ENCODE data around the gene CFD. TPM values are rescaled to one million over a fixed set of nuclear protein-coding genes. Genes with fewer than 3 reads are reported as not detected.

Gene CFD
- total and polyA plus RNA-seq, 11 donors: 24.2 to 586 (median 103) TPM

- H3K4me3 ChIP-seq: no peak overlapping the region
- no peak overlapping the region for H3K27ac ChIP-seq
- H3K36me3 ChIP-seq: no peaks in the 10 kb centered on the region
- H3K4me1 ChIP-seq: peaks cover 0 to 27% (median 10%) of the 10 kb centered on the region in 12 donors
- no peak for TF ChIP-seq POLR2A (IDR thresholded peaks at IDR 0.05)
- TF ChIP-seq, protein P1, sequence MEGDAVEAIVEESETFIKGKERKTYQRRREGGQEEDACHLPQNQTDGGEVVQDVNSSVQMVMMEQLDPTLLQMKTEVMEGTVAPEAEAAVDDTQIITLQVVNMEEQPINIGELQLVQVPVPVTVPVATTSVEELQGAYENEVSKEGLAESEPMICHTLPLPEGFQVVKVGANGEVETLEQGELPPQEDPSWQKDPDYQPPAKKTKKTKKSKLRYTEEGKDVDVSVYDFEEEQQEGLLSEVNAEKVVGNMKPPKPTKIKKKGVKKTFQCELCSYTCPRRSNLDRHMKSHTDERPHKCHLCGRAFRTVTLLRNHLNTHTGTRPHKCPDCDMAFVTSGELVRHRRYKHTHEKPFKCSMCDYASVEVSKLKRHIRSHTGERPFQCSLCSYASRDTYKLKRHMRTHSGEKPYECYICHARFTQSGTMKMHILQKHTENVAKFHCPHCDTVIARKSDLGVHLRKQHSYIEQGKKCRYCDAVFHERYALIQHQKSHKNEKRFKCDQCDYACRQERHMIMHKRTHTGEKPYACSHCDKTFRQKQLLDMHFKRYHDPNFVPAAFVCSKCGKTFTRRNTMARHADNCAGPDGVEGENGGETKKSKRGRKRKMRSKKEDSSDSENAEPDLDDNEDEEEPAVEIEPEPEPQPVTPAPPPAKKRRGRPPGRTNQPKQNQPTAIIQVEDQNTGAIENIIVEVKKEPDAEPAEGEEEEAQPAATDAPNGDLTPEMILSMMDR (IDR thresholded peaks at IDR 0.05): no peak
- H3K9me3 ChIP-seq: no peaks in the 10 kb centered on the region
- WGBS, 4 donors: 57 to 79% (median 62%) methylated on average over 9 to 12 of the region's 12 CpGs
- intact Hi-C loops (cut with DNase I): no loop called here
- ATAC-seq: no peak
- H3K27me3 ChIP-seq: peaks cover 11 to 31% (median 23%) of the 10 kb centered on the region in 9 donors
- no peak for DNase-seq
These were observed 35.8 kb upstream of the CFD start for GRCh38 chr19:823565-824121.

- DNase-seq (no peak), ATAC-seq (no peak)
- Histone ChIP-seq H3K4me3 (no peak overlapping the region), H3K27me3 (peaks cover 11 to 35% (median 23%) of the 10 kb centered on the region in 9 donors), H3K27ac (no peak overlapping the region), H3K36me3 (no peaks in the 10 kb centered on the region), H3K4me1 (peaks cover 0 to 27% (median 10%) of the 10 kb centered on the region in 12 donors), H3K9me3 (no peaks in the 10 kb centered on the region)
- 68 to 74% (median 68%) methylated on average over 15 of the region's 15 CpGs for WGBS, 4 donors
- TF ChIP-seq, protein P1 (IDR thresholded peaks at IDR 0.05): no peak
- no peak for TF ChIP-seq POLR2A (IDR thresholded peaks at IDR 0.05)
- intact Hi-C loops (cut with DNase I): no loop called here
These were observed 34.6 kb upstream of the CFD start for GRCh38 chr19:824885-825284.

DNA sequence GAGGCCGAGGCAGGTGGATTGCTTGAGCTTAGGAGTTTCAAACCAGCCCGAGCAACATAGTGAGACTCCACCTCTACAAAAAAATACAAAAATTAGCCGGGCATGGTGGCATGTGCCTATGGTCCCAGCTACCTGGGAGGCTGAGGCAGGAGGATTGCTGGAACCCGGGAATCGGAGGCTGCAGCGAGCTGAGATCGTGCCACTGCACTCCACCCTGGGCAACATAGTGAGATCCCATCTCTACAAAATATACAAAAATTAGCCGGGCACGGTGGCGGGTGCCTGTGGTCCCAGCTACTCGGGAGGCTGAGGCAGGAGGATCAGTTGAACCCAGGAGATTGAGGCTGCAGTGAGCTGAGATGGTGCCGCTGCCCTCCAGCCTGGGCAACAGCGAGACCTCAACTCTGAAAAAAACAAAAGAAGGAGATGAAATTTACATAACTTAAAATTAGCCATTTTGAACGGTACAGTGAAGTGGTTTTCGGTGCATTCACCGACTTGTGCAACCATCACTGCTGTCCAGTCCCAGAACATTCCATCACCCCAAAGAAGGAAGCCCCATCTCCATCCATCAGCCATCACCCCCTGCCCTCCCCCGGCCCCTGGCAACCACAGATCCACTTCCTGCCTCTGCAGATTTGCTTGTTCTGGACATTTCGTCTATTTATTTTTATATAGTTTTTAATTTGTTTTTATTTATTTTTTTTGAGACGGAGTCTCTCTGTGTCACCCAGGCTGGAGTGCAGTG lies 33.4 kb upstream of the CFD start:
- 82 to 85% (median 84%) methylated on average over 19 of the region's 19 CpGs for WGBS, 4 donors
- H3K4me3 ChIP-seq: no peak overlapping the region
- TF ChIP-seq, protein P1 (IDR thresholded peaks at IDR 0.05): no peak
- TF ChIP-seq POLR2A (IDR thresholded peaks at IDR 0.05): no peak
- no peaks in the 10 kb centered on the region for H3K36me3 ChIP-seq
- ATAC-seq: no peak
- peaks cover 0 to 27% (median 10%) of the 10 kb centered on the region in 12 donors for H3K4me1 ChIP-seq
- no peak overlapping the region for H3K27ac ChIP-seq
- intact Hi-C loops (cut with DNase I): no loop called here
- no peak for DNase-seq
- H3K27me3 ChIP-seq: peaks cover 12 to 43% (median 25%) of the 10 kb centered on the region in 9 donors
- no peaks in the 10 kb centered on the region for H3K9me3 ChIP-seq

GRCh38 chr19:827314-827709 lies 32.2 kb upstream of the CFD start:
- Histone ChIP-seq H3K4me1 (peaks cover 0 to 16% (median under 1%) of the 10 kb centered on the region in 12 donors), H3K9me3 (no peaks in the 10 kb centered on the region), H3K36me3 (no peaks in the 10 kb centered on the region), H3K27ac (no peak overlapping the region), H3K27me3 (peaks cover 10 to 40% (median 19%) of the 10 kb centered on the region in 9 donors), H3K4me3 (no peak overlapping the region)
- TF ChIP-seq, protein P1 (IDR thresholded peaks at IDR 0.05): no peak
- no peak for TF ChIP-seq POLR2A (IDR thresholded peaks at IDR 0.05)
- WGBS, 4 donors: 85 to 97% (median 88%) methylated on average over 10 to 11 of the region's 11 CpGs
- no peak for ATAC-seq
- intact Hi-C loops (cut with DNase I): no loop called here
- DNase-seq: no peak

Measured in heart left ventricle (tissue), 16 donors.